ENCODE results near the gene FRMD4A. TPM values are rescaled to one million over a fixed set of nuclear protein-coding genes. Genes with fewer than 3 reads are reported as not detected.

The FRMD4A gene
- total RNA-seq, 2 experiments from 2014 or later = 0.17 TPM; not detected in 1

DNA sequence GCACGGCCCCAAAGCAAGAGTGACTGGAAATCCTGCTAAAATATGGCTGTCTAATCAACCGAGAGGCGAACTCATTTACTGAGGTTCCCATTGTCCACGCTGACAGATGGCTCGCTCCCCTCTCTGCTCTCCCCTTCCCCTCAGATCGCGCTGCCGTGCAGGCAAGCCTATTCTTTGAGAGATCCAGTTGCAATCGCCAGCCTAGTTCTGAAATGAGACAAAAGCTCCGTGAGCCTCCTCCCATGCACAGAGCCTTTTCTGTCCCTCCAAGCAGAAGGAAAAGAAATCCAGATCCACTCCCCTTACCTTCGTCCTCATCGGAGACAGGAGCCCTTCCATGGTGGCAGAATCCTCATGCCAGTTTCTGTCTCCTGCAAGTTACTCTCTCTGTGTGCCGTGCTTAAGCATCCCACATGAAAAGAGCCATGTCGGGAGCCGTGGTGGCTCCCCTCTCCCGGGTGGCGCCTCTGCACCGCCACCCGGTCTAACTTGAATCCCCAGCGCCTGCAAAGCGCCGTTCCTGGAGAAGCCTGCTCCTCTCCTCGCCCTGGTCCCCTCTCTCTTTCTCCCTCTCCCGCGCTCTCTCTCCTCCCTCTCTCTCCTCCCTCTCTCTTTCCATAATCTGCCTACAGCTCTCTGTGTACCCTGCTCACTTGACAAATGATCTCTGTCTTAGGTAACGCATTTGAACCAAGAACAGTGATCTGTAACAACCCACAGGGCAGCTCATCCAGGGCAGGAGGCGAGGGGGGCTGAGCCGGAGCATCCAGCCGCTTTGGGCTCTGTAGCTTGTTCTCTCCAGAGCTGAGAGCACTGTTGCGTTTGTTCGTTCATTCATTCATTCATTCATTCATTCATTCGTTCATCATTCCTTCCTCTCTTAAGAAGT lies 156.8 kb downstream of the FRMD4A start:
- TF ChIP-seq EZH2phosphoT487 (IDR thresholded peaks at IDR 0.05; ENCODE audit: borderline replicate concordance, low read depth, low read length) = no peak
- TF ChIP-seq, protein P1, sequence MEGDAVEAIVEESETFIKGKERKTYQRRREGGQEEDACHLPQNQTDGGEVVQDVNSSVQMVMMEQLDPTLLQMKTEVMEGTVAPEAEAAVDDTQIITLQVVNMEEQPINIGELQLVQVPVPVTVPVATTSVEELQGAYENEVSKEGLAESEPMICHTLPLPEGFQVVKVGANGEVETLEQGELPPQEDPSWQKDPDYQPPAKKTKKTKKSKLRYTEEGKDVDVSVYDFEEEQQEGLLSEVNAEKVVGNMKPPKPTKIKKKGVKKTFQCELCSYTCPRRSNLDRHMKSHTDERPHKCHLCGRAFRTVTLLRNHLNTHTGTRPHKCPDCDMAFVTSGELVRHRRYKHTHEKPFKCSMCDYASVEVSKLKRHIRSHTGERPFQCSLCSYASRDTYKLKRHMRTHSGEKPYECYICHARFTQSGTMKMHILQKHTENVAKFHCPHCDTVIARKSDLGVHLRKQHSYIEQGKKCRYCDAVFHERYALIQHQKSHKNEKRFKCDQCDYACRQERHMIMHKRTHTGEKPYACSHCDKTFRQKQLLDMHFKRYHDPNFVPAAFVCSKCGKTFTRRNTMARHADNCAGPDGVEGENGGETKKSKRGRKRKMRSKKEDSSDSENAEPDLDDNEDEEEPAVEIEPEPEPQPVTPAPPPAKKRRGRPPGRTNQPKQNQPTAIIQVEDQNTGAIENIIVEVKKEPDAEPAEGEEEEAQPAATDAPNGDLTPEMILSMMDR (conservative IDR thresholded peaks at IDR 0.05; ENCODE audit: low read length) = no peak
- no TSS peak for BruUV-seq (replicated peaks)
- Histone ChIP-seq H3K9me2 (ENCODE audit: insufficient read depth, low read length) (no peaks in the 10 kb centered on the region), H3K36me3 (ENCODE audit: insufficient read depth, low read length) (no peaks in the 10 kb centered on the region), H3K9me3 (ENCODE audit: low read length) (no peaks in the 10 kb centered on the region), H3K4me1 (ENCODE audit: insufficient read depth, low read length, poor library complexity, severe bottlenecking) (no peaks in the 10 kb centered on the region), H3K4me2 (ENCODE audit: low read length) (no peak overlapping the region), H3K79me2 (ENCODE audit: insufficient read depth, low read depth, low read length) (no peaks in the 10 kb centered on the region), H3K4me3 (ENCODE audit: low read depth, low read length, poor library complexity, severe bottlenecking) (no peak overlapping the region), H2AFZ (ENCODE audit: low read length) (no peak overlapping the region), H3K27ac (ENCODE audit: low read depth, low read length, poor library complexity, severe bottlenecking) (no peak overlapping the region), H4K20me1 (ENCODE audit: insufficient read depth, low read length) (no peaks in the 10 kb centered on the region)
- CTCF ChIA-PET (ENCODE audit: unreplicated experiment) = no interaction called here
- no peak for DNase-seq (ENCODE audit: low spot score)
- intact Hi-C loops (cut with micrococcal nuclease; ENCODE audit: unreplicated experiment) = no loop called here
- POLR2A ChIA-PET = no interaction called here

DNA sequence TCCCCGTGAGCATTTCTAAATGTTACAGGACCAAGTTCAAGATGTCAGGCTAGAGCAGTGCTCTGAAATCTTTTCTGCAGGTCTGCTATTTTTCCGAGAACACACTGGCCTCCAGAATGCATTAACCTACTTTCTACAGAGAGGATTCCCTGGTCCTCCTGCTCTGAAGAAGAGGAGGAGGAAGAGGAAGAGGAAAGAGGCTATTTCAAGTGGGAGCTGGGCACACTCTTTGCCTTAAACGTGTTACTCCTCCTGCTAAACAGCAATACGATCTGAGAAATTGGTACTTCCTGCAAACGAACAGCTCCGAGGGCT lies 157.4 kb downstream of the FRMD4A start:
- no peaks in the 10 kb centered on the region for H3K79me2 ChIP-seq (ENCODE audit: insufficient read depth, low read depth, low read length)
- H3K27ac ChIP-seq (ENCODE audit: low read depth, low read length, poor library complexity, severe bottlenecking) = no peak overlapping the region
- no peak overlapping the region for H3K4me3 ChIP-seq (ENCODE audit: low read depth, low read length, poor library complexity, severe bottlenecking)
- ChIA-PET POLR2A (no interaction called here), CTCF (ENCODE audit: unreplicated experiment) (no interaction called here)
- no peak for DNase-seq (ENCODE audit: low spot score)
- intact Hi-C loops (cut with micrococcal nuclease; ENCODE audit: unreplicated experiment) = no loop called here
- H3K36me3 ChIP-seq (ENCODE audit: insufficient read depth, low read length) = no peaks in the 10 kb centered on the region
- H3K9me2 ChIP-seq (ENCODE audit: insufficient read depth, low read length) = no peaks in the 10 kb centered on the region
- no TSS peak for BruUV-seq (replicated peaks)
- TF ChIP-seq, protein P1 (conservative IDR thresholded peaks at IDR 0.05; ENCODE audit: low read length) = no peak
- no peak for TF ChIP-seq EZH2phosphoT487 (IDR thresholded peaks at IDR 0.05; ENCODE audit: borderline replicate concordance, low read depth, low read length)
- H3K4me2 ChIP-seq (ENCODE audit: low read length) = no peak overlapping the region
- no peaks in the 10 kb centered on the region for H3K4me1 ChIP-seq (ENCODE audit: insufficient read depth, low read length, poor library complexity, severe bottlenecking)
- H3K9me3 ChIP-seq (ENCODE audit: low read length) = no peaks in the 10 kb centered on the region
- H2AFZ ChIP-seq (ENCODE audit: low read length) = no peak overlapping the region
- H4K20me1 ChIP-seq (ENCODE audit: insufficient read depth, low read length) = no peaks in the 10 kb centered on the region

GRCh38 chr10:14172336-14172950 lies 158.3 kb downstream of the FRMD4A start:
- TF ChIP-seq, protein P1 (conservative IDR thresholded peaks at IDR 0.05; ENCODE audit: low read length) = no peak
- TF ChIP-seq EZH2phosphoT487 (IDR thresholded peaks at IDR 0.05; ENCODE audit: borderline replicate concordance, low read depth, low read length) = no peak
- Histone ChIP-seq H2AFZ (ENCODE audit: low read length) (no peak overlapping the region), H4K20me1 (ENCODE audit: insufficient read depth, low read length) (no peaks in the 10 kb centered on the region), H3K79me2 (ENCODE audit: insufficient read depth, low read depth, low read length) (no peaks in the 10 kb centered on the region), H3K9me2 (ENCODE audit: insufficient read depth, low read length) (no peaks in the 10 kb centered on the region), H3K27ac (ENCODE audit: low read depth, low read length, poor library complexity, severe bottlenecking) (no peak overlapping the region), H3K9me3 (ENCODE audit: low read length) (no peaks in the 10 kb centered on the region), H3K4me1 (ENCODE audit: insufficient read depth, low read length, poor library complexity, severe bottlenecking) (no peaks in the 10 kb centered on the region), H3K4me3 (ENCODE audit: low read depth, low read length, poor library complexity, severe bottlenecking) (no peak overlapping the region), H3K4me2 (ENCODE audit: low read length) (no peak overlapping the region), H3K36me3 (ENCODE audit: insufficient read depth, low read length) (no peaks in the 10 kb centered on the region)
- no peak for DNase-seq (ENCODE audit: low spot score)
- ChIA-PET CTCF (ENCODE audit: unreplicated experiment) (interaction anchor here (0.7 kb wide), 1 partner anchor 20 kb away, joined by 3 read pairs; no protein-coding TSS in a partner anchor), POLR2A (no interaction called here)
- intact Hi-C loops (cut with micrococcal nuclease; ENCODE audit: unreplicated experiment) = no loop called here
- BruUV-seq (replicated peaks) = no TSS peak
